NCI-H2227 (cell line): ENCODE data around the gene UGCG.
"Not testable (repeated sequence)": the region's sequence is repeated elsewhere in the genome, so short reads cannot be mapped to it uniquely, and the experiment has no call there.

Experiments used
- DNase-seq: peaks from one replicate; lab custom pipeline; 2025; ENCODE audit not compliant: unreplicated experiment; lab: John Stamatoyannopoulos, UW

Gene UGCG

DNA sequence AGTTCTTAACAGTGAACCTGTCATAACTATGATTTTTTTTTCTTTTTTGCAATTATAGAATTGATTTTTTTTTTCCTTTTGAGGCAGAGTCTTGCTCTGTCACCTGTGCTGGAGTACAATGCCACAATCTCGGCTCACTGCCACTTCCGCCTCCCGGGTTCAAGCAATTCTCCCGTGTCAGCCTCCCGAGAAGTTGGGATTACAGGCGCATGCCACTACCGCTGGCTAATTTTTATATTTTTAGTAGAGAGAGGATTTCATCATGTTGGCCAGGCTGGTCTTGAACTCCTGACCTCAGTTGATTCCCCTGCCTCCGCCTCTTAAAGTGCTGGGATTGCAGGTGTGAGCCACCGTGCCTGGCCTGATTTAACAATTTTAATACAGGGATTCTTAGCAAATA, 21.4 kb downstream of the UGCG start:
- no peak for DNase-seq

DNA sequence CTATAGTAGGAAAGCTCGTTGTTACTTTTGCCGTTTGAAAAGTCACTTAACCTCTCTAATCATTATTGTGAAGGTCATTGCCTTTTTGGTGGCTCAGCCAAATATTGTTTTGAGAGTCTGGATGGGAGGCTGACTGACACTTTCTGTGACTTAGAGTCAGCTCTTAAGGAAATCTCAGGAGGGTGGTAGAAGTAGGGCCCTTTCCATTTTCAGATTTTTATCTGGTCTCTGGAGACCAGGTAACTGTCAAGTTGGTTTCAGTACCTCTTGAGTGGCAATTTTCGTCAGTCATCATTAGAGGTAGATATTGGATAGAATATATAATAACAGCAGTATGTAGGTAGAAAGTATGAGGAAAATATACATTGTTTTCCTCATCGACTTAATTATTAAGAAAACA, 23.3 kb downstream of the UGCG start:
- no peak for DNase-seq

DNA sequence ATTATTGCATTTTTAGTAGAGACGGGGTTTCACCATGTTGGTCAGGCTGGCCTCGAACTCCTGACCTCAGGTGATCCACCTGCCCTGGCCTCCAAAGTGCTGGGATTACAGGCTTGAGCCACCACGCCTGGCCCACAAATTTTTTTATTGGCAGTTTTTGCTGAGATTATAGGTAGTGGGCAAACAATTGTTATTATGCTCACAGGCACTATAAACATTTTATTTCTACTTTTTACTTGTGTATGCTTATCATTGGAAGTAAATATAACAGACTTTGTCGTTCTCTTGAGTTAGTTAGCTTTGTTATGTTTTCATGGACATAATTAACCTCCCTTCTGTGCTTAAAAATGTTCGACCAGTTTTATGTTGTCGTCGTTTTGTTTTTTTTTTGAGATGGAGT, 23.9 kb downstream of the UGCG start:
- no peak for DNase-seq

DNA sequence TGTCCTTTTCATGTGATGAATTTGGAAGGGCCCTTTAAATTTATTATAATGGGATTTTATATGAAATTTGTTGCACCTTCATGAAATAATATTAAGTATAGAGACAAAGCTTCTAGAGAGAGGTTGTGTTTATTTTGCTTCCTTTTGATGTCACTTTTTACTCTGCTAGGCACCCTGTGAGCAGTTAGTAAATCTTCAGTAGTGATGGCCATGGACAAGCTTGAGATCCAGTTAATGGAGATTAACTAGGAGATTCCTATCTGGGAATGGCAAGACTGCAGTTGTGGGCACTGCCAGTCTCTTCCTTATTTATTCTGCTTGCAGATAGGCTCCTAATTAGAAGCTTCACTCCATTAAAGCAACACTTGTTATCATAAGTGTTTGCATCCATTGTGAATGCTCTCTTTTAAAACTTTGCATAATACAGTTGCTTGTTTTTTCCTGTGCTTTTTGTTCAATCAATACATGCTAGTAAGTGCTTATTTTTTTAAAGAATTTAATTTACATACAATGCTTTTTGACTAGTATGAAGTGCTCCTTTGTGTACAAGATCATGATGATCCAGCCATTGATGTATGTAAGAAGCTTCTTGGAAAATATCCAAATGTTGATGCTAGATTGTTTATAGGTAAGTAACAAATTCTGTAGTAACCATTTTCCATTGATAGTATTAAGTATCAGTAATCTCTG, 25.9 kb downstream of the UGCG start:
- DNase-seq = no peak

DNA sequence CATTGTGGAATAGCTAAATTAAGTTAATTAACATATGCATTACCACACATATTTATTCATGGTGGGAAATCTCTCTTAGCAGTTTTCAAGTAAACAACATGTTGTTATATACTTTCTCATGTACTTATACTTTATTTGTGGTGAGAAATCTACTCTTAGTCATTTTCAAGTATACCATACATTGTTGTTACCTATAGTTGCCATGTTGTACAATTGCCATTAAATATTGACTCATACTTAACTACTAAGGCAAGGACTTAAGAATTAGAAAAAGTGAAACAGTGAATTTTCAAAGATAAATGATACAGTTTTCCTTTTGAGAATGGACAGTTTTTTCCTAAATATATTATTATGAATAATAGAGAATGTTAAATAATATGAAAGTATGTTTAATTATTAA, 27.7 kb downstream of the UGCG start:
- no peak for DNase-seq

DNA sequence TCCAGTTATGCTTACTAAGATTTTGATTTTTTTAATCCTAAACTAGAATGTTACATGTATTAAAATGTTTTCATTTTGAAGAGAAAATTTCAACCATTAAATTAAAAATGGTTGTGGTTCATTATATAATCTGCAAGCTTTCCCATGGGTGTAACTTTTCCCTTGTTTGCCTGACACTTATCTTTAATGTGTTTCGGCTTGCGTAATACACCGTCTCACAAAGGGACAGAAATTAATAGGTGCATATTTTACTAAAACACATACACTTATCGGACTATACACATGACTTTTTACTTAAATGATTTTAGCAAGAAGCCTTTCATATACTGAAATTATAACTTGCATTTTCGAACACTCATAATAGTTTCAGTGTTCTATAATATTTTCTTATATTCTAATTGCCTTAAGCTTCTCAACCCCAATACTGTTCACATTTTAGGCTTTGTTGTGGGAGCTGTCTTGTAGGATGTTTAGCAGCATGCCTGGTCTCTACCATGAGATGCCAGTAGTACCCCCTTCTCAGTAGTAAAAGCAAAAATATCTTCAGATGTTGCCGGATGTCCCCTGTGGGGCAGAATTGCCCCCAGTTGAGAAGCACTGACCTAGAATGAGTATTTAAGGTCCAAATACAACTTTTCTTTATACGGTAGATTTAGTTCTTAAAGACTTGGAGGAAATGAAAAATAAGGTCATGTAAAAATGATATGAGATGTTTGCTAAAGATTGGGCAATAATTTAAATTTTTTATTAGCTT, 28.6 kb downstream of the UGCG start:
- DNase-seq = no peak

DNA sequence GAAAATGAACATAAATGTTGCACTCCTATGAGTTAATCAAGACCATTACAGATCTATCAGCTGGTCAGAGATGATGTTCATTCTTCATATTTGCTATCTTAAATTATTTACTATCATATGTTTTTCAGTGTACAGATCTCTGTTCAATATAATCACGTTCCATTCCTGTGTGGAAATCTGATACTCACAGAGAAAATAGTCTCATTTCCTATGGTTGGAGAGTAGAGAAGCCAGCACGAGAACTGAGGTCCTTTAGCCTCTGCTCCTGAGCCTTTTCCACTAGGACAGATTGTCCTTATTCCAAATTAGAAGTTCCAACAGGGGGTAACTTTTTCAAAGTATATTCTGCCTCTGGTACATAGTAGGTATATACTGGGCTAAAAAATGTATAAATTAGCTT, 29.2 kb downstream of the UGCG start:
- DNase-seq = no peak

DNA sequence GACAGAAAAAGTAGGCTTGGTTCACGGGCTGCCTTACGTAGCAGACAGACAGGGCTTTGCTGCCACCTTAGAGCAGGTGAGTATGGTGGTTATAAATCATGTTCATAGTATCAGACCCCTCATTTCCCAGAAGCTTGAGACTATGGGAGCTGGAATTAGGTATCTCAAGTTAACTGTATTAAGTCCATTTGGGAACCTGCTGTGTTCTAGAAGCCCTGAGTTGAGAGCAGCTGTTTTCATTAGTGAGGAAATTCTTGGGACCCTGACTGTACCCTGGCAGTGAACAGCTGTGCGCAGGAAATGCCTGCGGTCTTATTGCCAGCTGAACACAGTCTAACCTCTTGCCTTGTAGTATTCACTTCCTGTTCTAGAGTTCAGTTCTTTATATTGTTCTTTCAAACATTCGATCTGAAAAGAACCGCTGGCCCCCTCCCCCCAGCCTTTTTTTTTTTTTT, 29.8 kb downstream of the UGCG start:
- no peak for DNase-seq

DNA sequence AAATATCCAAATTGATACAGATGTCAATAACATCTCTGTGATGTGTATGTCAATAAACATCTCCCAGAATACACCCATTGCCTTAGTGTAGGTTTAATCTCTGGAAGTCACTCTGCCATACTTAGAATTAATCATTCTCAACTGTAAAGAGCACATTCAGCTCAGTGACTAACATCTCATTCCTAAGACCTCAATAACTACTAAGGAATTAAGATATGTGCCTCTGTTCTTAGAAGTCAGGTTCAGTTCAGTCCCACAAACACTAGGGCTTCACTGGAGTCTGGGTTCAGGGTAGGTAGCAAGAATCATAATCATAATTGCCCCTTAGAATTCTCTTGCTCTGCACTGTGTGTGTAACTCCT, 31.7 kb downstream of the UGCG start:
- DNase-seq = no peak

DNA sequence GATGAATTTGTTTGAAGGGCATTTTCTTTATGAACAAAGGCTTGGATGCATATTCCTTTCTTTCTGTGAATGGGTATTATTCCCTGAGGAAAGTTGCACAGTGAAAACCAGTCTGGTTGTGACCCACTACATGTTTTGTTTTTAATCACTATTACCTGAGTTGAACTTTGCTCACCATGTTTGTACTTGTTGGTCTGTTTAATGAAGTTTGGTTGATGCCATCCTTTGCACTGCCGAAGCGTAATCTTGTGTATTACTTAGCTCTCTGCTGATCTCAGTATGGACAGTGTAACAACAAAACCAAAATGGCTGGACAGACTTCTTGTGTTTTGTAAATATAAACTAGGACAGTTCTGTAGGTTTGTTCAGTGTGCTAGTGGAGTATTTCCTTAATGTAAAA, 38.1 kb downstream of the UGCG start:
- no peak for DNase-seq

DNA sequence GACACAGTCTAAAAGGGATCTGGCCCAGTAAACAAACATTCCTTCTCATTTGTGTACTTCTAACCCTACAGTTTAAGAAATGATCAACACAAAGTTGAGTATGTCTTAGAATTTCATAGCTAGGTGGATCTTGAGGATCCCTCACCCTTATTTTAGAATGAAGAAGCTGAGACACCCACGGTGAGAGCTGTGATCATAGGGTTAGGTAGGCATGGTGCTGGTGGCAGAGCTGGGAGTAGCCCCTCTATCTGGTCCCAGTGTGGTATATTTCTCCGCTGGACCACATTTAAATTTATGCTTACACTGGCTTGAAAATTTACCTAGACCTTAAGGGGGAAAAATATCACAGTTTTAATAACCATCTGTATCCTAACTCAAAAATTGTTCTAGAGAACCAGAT, 39.8 kb downstream of the UGCG start:
- no peak for DNase-seq

DNA sequence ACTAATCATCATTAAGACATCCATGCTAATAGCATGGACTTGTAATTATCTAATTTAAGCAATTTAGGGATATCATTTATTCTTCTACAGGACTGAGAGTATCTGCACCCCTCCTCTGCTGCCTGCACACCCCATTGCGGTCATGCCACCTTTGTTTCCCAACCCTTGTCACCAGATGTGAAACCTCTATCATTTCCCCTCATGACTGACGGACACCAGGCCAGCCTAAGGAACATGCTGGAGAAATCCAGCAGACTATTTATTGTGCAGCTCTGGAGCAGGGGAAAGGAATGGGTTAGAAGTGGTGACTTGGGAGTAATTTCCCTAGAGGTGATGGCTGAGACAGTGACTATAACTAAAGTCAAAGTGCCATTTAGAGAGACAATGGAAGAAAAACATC, 40.7 kb downstream of the UGCG start:
- no peak for DNase-seq

DNA sequence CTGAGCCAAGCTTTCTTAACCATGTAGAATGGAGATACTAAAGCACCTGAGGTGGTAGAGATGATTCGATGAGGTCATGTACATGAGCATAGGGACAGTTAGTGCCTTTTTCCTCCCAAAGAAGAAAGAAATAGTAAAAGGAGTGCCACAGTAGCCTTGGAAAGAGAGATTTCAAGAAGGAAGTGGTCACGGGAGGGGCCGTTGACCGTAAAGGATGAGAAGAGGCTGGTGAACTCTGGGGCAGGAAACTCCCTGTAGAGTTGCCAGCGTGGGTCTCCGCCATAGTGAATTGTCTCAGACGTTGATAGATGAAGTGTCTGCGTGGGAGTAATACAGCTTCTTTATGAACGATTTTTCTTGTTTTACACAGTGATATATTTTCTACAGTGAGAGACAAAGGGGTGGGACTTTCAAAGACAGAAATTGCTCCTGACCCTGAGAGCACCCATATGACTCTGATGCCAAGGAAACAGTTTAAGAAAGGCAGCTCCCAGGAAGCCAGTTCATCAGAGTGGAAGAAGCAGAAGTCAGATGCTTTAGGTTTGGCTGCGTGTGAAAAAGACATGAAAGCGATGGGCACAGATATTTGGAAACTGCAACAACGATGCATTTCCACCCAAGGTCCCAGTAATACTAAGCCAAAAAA, 41.3 kb downstream of the UGCG start:
- DNase-seq = no peak

DNA sequence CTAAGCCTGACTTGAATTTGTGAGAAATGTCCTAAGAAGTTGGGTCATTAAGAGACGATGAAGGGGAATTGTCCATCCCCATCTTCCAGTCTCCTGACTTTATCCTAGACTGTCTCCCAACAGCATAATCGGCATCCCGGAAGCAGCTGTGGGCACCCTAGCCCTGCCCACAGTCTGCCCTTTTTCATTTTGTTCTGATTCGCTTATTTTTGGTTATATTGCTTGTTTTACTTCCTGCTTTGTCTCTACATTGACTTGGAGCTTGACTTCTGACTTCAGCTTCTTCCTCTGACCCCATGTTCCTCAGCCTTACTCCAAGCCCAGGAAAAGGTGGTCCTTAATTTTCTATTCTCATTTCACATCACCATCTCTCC, 41.8 kb downstream of the UGCG start:
- DNase-seq = no peak

DNA sequence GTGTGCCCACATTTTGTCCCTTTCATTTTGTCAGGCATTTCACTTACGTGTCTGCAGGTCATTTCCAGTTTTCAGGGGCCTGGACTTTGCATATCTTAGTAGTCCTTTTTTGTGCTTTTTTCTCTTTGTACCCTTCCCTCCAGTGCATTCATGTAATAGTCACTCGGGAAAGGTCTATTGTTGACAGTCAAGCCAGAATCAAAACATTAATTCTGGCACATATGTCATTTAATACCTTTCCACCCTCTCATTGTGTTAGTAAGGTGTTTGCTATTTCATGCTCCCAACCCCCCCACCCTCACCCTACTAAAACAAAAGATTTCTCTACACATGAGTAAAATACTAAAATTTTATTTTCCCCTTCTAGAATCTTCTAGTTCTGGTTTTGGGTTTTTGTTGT, 42.7 kb downstream of the UGCG start:
- no peak for DNase-seq

DNA sequence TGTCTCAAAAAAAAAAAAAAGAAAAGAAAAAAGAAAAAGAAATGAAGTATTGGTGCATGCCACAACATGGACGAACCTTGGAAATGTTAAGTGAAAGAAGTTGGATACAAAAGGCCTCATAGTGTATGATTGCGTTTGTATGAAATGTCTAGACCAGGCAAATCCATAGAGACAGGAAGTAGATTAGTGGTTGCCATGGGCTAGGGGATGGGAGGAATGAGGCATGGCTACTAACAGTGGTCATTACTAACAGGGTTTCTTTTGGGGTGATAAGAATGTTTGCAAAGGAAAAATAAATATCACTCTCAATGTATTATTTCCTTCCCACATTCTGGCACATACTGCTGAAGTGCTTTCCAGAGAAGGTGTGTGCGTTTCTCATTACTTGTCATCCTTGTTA, 44.1 kb downstream of the UGCG start:
- no peak for DNase-seq

DNA sequence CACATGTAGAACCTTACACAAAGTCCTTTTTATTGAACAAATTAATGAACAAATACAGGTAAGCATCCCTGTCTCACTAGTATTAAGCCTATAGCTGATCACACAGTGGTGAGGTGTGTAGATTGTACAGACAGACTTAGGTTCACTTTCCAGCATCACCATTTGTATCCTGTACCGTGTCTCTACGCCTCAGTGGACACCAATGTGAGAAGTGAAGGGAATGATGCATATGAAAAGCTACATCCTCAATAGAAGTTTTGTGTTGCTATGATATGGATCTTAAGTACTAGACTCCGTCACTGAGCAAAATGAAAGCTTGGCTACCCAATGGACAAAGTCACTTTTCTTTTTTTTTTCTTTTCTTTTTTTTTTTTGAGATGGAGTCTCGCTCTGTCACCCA, 46.6 kb downstream of the UGCG start:
- no peak for DNase-seq

DNA sequence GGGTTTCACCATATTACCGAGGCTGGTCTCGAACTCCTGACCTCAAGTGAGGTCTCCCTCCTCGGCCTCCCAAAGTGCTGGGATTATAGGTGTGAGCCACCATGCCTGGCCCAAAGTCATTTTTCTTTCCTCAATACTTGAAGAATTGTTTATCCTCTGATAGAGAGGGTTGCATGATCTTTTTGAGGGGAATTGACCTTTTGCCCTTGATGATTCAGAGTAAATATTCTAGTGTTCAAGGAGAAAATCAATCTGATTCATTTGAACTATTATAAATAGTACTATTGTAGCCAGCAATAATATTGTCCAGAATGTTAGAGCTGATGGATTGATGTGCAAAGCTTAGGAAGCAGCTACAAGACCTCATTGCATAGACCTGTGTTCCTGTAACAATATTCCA, 47.1 kb downstream of the UGCG start:
- DNase-seq = no peak

DNA sequence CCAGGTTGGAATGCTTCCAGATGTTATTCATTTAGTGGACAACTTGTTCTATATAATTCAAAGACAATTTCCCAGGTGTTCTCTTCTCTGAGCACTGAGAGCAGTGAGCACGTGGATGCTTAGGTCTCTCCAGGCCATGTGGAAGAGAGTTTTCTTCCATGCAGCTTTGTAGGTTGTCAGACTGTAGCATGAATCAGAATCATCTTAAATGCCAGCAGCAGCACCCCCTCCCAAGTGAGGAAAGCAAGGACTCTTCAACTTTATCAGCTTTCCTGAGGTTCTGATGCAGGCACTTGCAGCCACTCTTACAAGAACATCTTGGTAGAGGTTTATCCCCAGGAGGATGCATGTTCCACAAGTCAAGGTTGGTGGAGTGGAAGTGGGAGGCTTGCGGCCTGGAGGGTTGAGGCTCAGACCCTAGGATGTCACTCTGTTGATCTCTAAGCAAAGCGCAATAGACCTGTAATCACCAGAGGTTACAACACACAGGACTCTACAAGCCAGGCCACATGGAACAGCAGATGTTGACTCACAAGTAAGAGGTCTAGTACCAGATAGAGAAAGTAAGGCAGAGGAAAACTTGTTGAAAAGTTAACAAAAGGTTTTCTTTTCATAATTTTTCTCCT, 47.7 kb downstream of the UGCG start:
- DNase-seq = no peak

DNA sequence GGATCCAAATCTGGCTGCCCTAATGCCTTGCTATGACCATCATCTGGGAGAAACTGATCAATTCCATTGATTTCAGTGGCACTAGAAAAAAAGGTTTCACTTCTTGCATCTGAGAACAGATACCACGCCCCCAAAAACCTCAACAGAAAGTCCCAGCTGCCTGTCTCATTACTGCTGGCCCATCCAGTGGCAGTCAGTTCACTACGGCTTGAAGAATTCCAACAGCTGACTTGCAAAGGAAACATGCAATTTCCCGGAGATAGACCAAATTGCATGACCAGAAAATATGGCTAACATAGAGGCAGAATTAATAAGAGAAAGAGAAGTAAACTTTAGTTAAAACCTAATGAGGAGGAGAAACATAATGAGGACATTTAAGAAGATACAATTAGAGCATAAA, 48.6 kb downstream of the UGCG start:
- no peak for DNase-seq

DNA sequence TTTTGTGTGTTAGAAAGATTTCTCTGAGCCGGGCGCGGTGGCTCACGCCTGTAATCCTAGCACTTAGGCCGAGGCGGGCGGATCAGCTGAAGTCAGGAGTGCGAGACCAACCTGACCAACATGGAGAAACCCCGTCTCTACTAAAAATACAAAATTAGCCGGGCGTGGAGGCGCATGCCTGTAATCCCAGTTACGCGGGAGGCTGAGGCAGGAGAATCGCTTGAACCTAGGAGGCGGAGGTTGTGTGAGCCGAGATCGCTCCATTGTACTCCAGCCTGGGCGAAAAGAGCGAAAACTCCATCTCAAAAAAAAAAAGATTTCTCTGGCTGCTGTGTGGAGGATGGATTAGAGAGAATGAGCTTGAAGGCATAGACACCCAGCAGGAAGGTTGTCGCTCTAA, 51.5 kb downstream of the UGCG start:
- not testable (repeated sequence) for DNase-seq

DNA sequence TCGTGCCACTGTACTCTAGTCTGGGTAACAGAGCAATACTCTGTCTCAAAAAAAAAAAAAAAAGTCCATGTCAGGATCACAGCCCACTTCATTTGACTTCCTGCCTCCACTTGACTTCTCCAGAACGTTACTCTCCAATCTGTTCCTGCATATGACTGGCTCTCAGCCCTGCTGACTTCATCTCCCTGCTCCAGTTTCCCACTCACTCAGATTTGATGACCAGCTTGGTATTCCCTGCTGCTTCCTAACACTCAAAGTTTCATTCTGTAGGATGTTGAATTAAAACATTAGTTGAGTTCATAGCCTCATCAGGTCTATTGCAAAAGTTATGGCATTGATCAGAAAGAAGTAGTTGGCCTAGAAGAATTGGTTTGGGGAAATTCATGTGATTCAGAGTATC, 52.3 kb downstream of the UGCG start:
- no peak for DNase-seq
